Adrenal gland (tissue), 12 donors: ENCODE results near the gene RPTOR. TPM values are rescaled to one million over a fixed set of nuclear protein-coding genes. Genes with fewer than 3 reads are reported as not detected.

ENCODE experiments used
- DNase-seq, 7 donors: peaks; one replicate each; pipeline ENCODE4 v3.0.0-alpha.2; 2019 to 2020
- H3K27ac ChIP-seq, 5 donors: fragments of 200-600 bp; sonication (generic) in 4 of 5; 1 replicate in 3 of 5; 2 replicates in 2 of 5; pipeline versions ENCODE4 v1.5.1 to v1.8.0; 2016 to 2020; ENCODE audit warnings: mild to moderate bottlenecking in 1 of 5
- H3K27me3 ChIP-seq: fragments of 200-600 bp; 2 replicates; pipeline ENCODE4 v1.8.0; 2021
- H3K36me3 ChIP-seq, 2 donors: fragments of 200-600 bp; replicated peaks in 1 of 2; 1 replicate in 1 of 2; 2 replicates in 1 of 2; pipeline versions ENCODE4 v1.5.1 to v1.8.0; 2018 to 2022
- H3K4me1 ChIP-seq, 2 donors: fragments of 200-600 bp; replicated peaks in 1 of 2; 1 replicate in 1 of 2; 2 replicates in 1 of 2; pipeline versions ENCODE4 v1.5.1 to v1.8.0; 2018 to 2021
- H3K4me3 ChIP-seq, 4 donors: fragments of 200-600 bp; sonication (generic) in 3 of 4; one replicate each; pipeline ENCODE4 v1.5.1; 2016 to 2018
- H3K9me3 ChIP-seq, 3 donors: fragments of 200-600 bp; sonication (generic) in 1 of 3; replicated peaks in 1 of 3; 1 replicate in 2 of 3; 2 replicates in 1 of 3; pipeline versions ENCODE4 v1.5.1 to v1.8.0; 2016 to 2021
- POLR2A ChIP-seq, 2 donors: fragments of 450-650 bp; IDR thresholded peaks; one replicate each; pipeline ENCODE4 v1.6.1; 2017; ENCODE audit warnings: antibody characterized with exemption in 2 of 2, mild to moderate bottlenecking in 2 of 2, moderate library complexity in 1 of 2
- WGBS, 4 donors: extraction: QIAGEN DNeasy Blood & Tissue Kit in 2 of 4; methylation state at CpG; one replicate each; pipeline versions ENCODE4 v1.1.5 to v1.1.7; 2013 to 2017; 5-methylcytosine and 5-hydroxymethylcytosine counted together
- intact Hi-C, 2 donors: fragments of 100-400 bp; cut with DNase I; formaldehyde crosslinking; loops; one replicate each; pipeline versions ENCODE4 v1.14.1 to v1.15.0; 2022 to 2023
- polyA plus RNA-seq, 3 donors: library from polyadenylated mRNA; stranded (reverse); fragments of 200-250 nt in 2 of 3; fragments of 350-450 nt in 1 of 3; fragmentation: Illumina TruSeq in 1 of 3; extraction: RNeasy Lipid Tissue Mini Kit (QIAGEN cat#74804) in 1 of 3; gene quantifications; one replicate each; pipeline ENCODE4 v1.2.3, GENCODE V29; 2013 to 2014
- total RNA-seq, 9 donors: library from RNA; depleted of rRNA in 4 of 9; stranded (reverse); fragments of >200 nt in 4 of 9; fragments of 120-200 nt in 1 of 9; fragmentation: NEBNext Ultra II Directional in 1 of 9; extraction: Animal tissue kit (Norgen Biotek cat#: 25700) in 1 of 9; gene quantifications; one replicate each; pipeline versions ENCODE4 v1.1.0 to v1.2.4, GENCODE V29; 2013 to 2023
- TF ChIP-seq, protein P1 (sequence below), 6 experiments: fragments of 450-650 bp in 4 of 6; fragments of 200-600 bp in 2 of 6; sonication (generic) in 1 of 6; IDR thresholded peaks; 1 replicate in 5 of 6; 2 replicates in 1 of 6; pipeline versions ENCODE4 v1.5.1 to v1.8.0; 2016 to 2021; ENCODE audit warnings: antibody characterized with exemption in 6 of 6, mild to moderate bottlenecking in 2 of 6, moderate library complexity in 1 of 6
- donor health status: healthy with polysubstance abuse.
- donor health status: Bipolar disorder and iron deficiency.
- donor health status: DM: yes; HTN: yes; CAD: no.
- donor health status: DM: no; HTN: no; CAD: no.
- donor health status: DM: no; HTN: no; CAD: no.
- donor health status: DM: yes; HTN: yes; CAD: no.

The RPTOR gene
- total and polyA plus RNA-seq, 12 donors, result 9.7 to 53.3 (median 29.7) TPM

DNA sequence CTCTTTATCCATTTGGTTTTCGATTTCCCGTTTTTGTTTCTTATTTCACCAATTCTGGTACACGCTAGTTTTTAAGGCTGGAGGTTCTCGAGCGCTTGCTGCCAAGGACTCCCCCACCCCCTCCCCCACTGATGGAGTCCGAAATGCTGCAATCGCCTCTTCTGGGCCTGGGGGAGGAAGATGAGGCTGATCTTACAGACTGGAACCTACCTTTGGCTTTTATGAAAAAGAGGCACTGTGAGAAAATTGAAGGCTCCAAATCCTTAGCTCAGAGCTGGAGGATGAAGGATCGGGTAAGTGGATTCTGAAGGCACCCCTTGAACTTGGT lies 825 bp downstream of the RPTOR start:
- H3K4me1 ChIP-seq, result peaks cover 11 to 18% of the 10 kb centered on the region in 2 donors
- H3K4me3 ChIP-seq, result peak overlapping the region; percentile 72 to 95 (median 87)
- intact Hi-C loops, result no loop called here
- no peaks in the 10 kb centered on the region for H3K36me3 ChIP-seq
- H3K9me3 ChIP-seq, result no peaks in the 10 kb centered on the region
- H3K27ac ChIP-seq, result peak overlapping the region in 3 of 5 donors; percentile 71 to 81 (median 81)
- H3K27me3 ChIP-seq, result no peaks in the 10 kb centered on the region
- no peak for DNase-seq
- TF ChIP-seq, protein P1, sequence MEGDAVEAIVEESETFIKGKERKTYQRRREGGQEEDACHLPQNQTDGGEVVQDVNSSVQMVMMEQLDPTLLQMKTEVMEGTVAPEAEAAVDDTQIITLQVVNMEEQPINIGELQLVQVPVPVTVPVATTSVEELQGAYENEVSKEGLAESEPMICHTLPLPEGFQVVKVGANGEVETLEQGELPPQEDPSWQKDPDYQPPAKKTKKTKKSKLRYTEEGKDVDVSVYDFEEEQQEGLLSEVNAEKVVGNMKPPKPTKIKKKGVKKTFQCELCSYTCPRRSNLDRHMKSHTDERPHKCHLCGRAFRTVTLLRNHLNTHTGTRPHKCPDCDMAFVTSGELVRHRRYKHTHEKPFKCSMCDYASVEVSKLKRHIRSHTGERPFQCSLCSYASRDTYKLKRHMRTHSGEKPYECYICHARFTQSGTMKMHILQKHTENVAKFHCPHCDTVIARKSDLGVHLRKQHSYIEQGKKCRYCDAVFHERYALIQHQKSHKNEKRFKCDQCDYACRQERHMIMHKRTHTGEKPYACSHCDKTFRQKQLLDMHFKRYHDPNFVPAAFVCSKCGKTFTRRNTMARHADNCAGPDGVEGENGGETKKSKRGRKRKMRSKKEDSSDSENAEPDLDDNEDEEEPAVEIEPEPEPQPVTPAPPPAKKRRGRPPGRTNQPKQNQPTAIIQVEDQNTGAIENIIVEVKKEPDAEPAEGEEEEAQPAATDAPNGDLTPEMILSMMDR (IDR thresholded peaks at IDR 0.05), result no peak
- no peak for TF ChIP-seq POLR2A (IDR thresholded peaks at IDR 0.05)
- 6% methylated on average over 8 of the region's 8 CpGs for WGBS, 4 donors

DNA sequence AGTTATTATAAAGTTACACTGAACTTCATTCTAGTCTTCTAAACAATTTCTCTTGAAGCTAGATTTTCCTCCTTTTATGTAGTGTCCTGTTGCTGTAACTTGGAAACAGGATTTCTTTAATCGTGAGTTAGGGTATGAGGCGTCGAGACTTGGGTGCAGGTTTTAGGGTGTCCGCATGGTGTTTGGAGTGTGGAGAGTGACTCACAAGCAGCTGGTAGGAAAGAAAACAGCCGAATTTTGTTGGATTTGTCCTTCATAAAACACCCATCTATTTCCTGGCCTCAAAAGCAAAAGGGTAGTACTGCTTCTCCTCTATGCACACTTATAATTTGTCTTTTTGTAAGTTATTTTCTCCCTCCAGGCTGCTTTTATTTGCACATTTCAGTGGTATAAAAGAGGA lies 1.6 kb downstream of the RPTOR start:
- Histone ChIP-seq H3K9me3 (no peaks in the 10 kb centered on the region), H3K4me3 (no peak overlapping the region), H3K27ac (no peak overlapping the region), H3K27me3 (no peaks in the 10 kb centered on the region), H3K36me3 (no peaks in the 10 kb centered on the region), H3K4me1 (peaks cover 11 to 18% of the 10 kb centered on the region in 2 donors)
- TF ChIP-seq POLR2A (IDR thresholded peaks at IDR 0.05), result no peak
- TF ChIP-seq, protein P1 (IDR thresholded peaks at IDR 0.05), result no peak
- intact Hi-C loops, result no loop called here
- DNase-seq, result no peak
- WGBS, 4 donors, result 63 to 73% (median 69%) methylated on average over 5 of the region's 5 CpGs

DNA sequence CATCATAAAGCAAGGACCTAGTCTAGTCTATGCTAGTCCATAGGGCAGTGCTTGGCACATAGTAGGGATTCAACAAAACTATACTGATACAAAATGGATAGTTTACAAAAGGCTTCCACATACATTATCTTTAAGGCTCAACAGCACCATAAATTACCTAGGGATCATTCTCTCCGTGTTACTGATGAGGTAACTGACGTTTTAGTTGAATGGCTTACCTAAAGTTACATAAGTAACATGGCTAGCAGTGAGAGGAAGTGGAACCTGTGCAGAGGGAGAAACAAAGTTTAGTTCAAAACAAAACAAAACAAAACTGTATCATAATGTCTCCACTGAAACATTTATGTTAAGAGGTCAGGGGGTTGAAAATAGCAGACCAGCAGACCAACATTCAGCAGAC lies 7.9 kb downstream of the RPTOR start:
- no peaks in the 10 kb centered on the region for H3K36me3 ChIP-seq
- no peak for TF ChIP-seq POLR2A (IDR thresholded peaks at IDR 0.05)
- TF ChIP-seq, protein P1 (IDR thresholded peaks at IDR 0.05), result no peak
- no peak overlapping the region for H3K27ac ChIP-seq
- no peaks in the 10 kb centered on the region for H3K9me3 ChIP-seq
- intact Hi-C loops, result no loop called here
- H3K4me1 ChIP-seq, result no peaks in the 10 kb centered on the region
- WGBS, 4 donors, result 33 to 47% (median 36%) methylated on average over 2 of the region's 2 CpGs
- no peak overlapping the region for H3K4me3 ChIP-seq
- no peak for DNase-seq
- no peaks in the 10 kb centered on the region for H3K27me3 ChIP-seq

DNA sequence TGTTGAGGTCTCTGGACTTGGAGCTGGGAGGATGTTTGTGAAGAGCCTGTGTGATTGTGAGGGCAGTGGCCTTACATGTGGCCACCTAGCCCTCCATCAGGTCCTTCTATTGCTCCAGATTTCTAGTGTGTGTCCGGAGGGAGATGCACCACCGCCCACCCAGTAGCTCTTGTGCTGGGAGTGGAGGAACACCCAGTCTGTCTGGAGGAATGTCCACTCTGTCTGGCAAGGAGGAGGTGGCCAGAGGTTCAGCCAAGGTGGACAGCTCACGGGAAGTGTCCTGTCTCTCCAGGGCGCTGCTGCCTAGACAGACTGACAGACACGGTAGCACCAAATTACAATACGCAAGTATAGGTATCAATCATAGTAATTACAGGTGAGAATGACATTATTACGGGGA lies 10.6 kb downstream of the RPTOR start:
- Histone ChIP-seq H3K27ac (no peak overlapping the region), H3K36me3 (no peaks in the 10 kb centered on the region), H3K4me3 (no peak overlapping the region), H3K27me3 (no peaks in the 10 kb centered on the region), H3K9me3 (no peaks in the 10 kb centered on the region), H3K4me1 (peaks cover 0 to 7% of the 10 kb centered on the region in 2 donors)
- no peak for DNase-seq
- intact Hi-C loops, result no loop called here
- TF ChIP-seq POLR2A (IDR thresholded peaks at IDR 0.05), result no peak
- TF ChIP-seq, protein P1 (IDR thresholded peaks at IDR 0.05), result no peak
- 93 to 100% (median 97%) methylated on average over 7 of the region's 7 CpGs for WGBS, 4 donors
